Gastroesophageal sphincter (tissue), 4 donors: ENCODE results near the gene LSM4. TPM values are rescaled to one million over a fixed set of nuclear protein-coding genes. Genes with fewer than 3 reads are reported as not detected.

Experiments
- ATAC-seq: fragments of 150-250 bp; one replicate; pipeline ENCODE4 v1.9.1; 2016; ENCODE audit warnings: mild to moderate bottlenecking, moderate library complexity
- H3K27ac ChIP-seq, 4 donors: fragments of 200-600 bp; sonication (generic) in 3 of 4; 1 replicate in 3 of 4; 2 replicates in 1 of 4; pipeline ENCODE4 v1.5.1; 2016 to 2019
- H3K27me3 ChIP-seq: fragments of 200-600 bp; sonication (generic); one replicate; pipeline ENCODE4 v1.5.1; 2019
- H3K36me3 ChIP-seq, 2 donors: fragments of 200-600 bp; sonication (generic); one replicate each; pipeline ENCODE4 v1.5.1; 2019; ENCODE audit warnings: control low read depth in 1 of 2
- H3K4me1 ChIP-seq, 3 donors: fragments of 200-600 bp; sonication (generic); 1 replicate in 2 of 3; 2 replicates in 1 of 3; pipeline ENCODE4 v1.5.1; 2016 to 2019; ENCODE audit warnings: control low read depth in 2 of 3
- H3K4me3 ChIP-seq, 2 donors: fragments of 200-600 bp; sonication (generic); one replicate each; pipeline ENCODE4 v1.5.1; 2019; ENCODE audit warnings: mild to moderate bottlenecking in 1 of 2, moderate library complexity in 1 of 2
- H3K9me3 ChIP-seq, 3 donors: fragments of 200-600 bp; sonication (generic); one replicate each; pipeline ENCODE4 v1.5.1; 2017 to 2019; ENCODE audit warnings: control low read depth in 2 of 3
- CTCF ChIP-seq, 4 experiments: fragments of 200-600 bp in 2 of 4; fragments of 450-650 bp in 2 of 4; sonication (generic) in 1 of 4; IDR thresholded peaks; one replicate each; pipeline ENCODE4 v1.5.1; 2017 to 2019; ENCODE audit warnings: antibody characterized with exemption in 4 of 4, mild to moderate bottlenecking in 2 of 4, moderate library complexity in 2 of 4
- EP300 ChIP-seq: sonication (generic); formaldehyde crosslinking; IDR thresholded peaks from one replicate; pipeline ENCODE4 v1.6.1; 2017; ENCODE audit warnings: antibody characterized with exemption, mild to moderate bottlenecking
- POLR2A ChIP-seq, 2 donors: fragments of 450-650 bp; IDR thresholded peaks; one replicate each; pipeline ENCODE4 v1.6.1; 2017; ENCODE audit warnings: antibody characterized with exemption in 2 of 2, mild to moderate bottlenecking in 2 of 2, moderate library complexity in 1 of 2
- POLR2AphosphoS5 ChIP-seq: sonication (generic); formaldehyde crosslinking; IDR thresholded peaks from one replicate; pipeline ENCODE4 v1.6.1; 2017; ENCODE audit warnings: antibody characterized with exemption
- WGBS, 2 donors: methylation state at CpG; one replicate each; pipeline ENCODE4 v1.1.5; 2018; ENCODE audit warnings: low coverage in 1 of 2; 5-methylcytosine and 5-hydroxymethylcytosine counted together
- total RNA-seq, 4 donors: library from RNA; depleted of rRNA; stranded (reverse); fragments of >200 nt; gene quantifications; one replicate each; pipeline ENCODE4 v1.1.0, GENCODE V29; 2016

LSM4 gene
- total RNA-seq, 4 donors from 2014 or later: 81.2 to 116 (median 94.5) TPM

DNA sequence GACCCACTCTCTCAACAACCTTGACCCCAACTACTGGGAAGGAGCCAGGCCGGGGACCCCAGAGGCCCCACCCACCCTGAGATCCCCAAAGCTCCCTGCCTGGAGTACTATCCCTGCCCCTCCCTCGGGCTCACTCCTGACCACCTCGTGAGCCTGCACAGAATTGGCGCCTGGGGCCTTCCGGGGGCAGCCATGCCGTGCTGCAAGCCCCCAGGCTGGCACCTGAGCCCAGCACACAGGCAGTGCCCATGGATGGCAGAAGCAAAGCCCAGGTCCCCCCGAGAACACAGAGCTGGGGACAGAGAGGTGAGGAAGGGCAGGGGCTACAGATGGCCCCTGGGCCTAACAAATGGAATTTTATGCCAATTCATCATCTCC lies 13.9 kb downstream of the LSM4 start:
- TF ChIP-seq POLR2AphosphoS5 (no peak), POLR2A (IDR thresholded peaks at IDR 0.05) (no peak), CTCF (IDR thresholded peaks at IDR 0.05) (no peak), EP300 (no peak)
- Histone ChIP-seq H3K4me1 (peaks cover 0 to 49% (median 46%) of the 10 kb centered on the region in 3 donors), H3K4me3 (no peak overlapping the region), H3K27ac (peak overlapping the region in 2 of 4 donors; percentile 97 to 99), H3K27me3 (no peaks in the 10 kb centered on the region), H3K36me3 (peaks cover 0 to 68% of the 10 kb centered on the region in 2 donors), H3K9me3 (no peaks in the 10 kb centered on the region)
- WGBS, 2 donors: no CpG with 5 or more reads among the region's 7 CpGs
- ATAC-seq: no peak

DNA sequence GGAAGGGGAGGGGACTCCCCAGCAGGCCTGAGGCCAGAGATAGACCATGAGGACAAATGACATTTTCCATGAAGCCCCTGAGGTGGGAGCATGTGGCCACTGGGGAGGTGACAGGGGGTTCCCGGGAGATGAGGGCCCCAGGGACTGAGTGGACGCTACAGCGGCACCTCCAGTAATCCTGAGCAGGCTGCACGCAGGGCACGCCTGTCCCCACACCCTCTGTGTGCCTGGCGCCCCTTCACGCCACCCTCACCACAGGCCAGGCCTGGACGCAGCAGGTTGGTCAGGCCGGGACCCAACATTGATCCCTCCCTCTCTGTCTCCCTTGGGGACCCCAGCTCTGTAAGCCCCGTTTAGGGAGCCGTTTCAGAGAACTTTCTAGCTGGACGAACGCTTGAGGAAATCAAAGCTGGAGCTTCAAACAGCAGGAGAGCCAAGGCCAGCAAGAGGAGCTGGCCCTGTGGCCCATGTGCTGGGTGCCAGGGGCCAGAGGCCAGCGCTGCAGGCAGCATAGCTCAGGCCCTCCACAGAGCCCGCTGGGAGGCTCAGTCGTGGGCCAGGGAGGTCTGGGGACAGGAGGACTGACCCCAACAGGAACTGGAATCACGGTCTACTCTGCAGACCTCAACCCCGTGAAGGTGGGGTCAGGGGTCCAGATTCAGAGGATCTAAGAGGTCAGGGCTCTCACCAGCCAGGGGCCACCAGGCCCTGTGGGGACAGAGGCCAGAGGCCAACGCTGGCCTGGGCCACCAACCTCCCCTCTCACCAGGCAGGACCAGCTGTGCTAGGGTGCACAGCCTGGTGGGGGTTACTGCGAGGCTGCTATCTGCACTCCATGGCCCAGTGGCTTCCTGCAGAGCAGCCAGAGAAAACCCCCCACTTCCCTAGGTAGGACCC lies 14.6 kb downstream of the LSM4 start:
- Histone ChIP-seq H3K27ac (peak overlapping the region in 3 of 4 donors; percentile 97 to 99 (median 99)), H3K9me3 (no peaks in the 10 kb centered on the region), H3K27me3 (no peaks in the 10 kb centered on the region), H3K36me3 (peaks cover 0 to 62% of the 10 kb centered on the region in 2 donors), H3K4me3 (no peak overlapping the region), H3K4me1 (peaks cover 0 to 55% (median 52%) of the 10 kb centered on the region in 3 donors)
- WGBS, 2 donors: 67% methylated on average over 3 of the region's 20 CpGs; no CpG with 5 or more reads in 1 of the 2 donors
- no peak for TF ChIP-seq POLR2AphosphoS5
- TF ChIP-seq CTCF (IDR thresholded peaks at IDR 0.05): no peak
- TF ChIP-seq POLR2A (IDR thresholded peaks at IDR 0.05): no peak
- no peak for TF ChIP-seq EP300
- ATAC-seq: no peak

DNA sequence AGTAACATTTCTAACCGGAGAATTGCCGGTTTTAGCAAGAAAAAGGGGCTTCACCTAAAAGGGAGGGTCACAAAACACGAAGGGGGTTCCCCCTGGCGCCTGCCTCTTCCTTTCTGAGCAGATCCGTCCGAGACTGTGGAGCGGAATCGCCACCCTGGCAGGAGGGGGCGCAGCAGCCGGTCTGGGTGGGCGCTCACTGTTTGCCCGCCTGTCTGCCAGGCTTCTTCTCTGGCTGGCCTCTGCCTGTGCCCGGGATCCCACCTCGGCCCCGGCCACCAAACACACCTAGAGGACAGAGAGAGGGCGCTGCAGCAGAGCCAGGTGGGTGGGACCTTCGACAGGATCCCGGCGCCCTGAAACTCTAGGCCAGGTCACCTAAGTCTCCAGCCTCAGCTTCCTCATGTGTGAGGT lies 15.6 kb downstream of the LSM4 start:
- Histone ChIP-seq H3K27ac (peak overlapping the region; percentile 14 to 99 (median 98)), H3K9me3 (no peaks in the 10 kb centered on the region), H3K4me1 (peaks cover 0 to 65% (median 55%) of the 10 kb centered on the region in 3 donors), H3K4me3 (peak overlapping the region in 1 of 2 donors; percentile 16), H3K36me3 (peaks cover 0 to 52% of the 10 kb centered on the region in 2 donors), H3K27me3 (no peaks in the 10 kb centered on the region)
- TF ChIP-seq POLR2A (IDR thresholded peaks at IDR 0.05) (no peak), EP300 (no peak), POLR2AphosphoS5 (no peak), CTCF (IDR thresholded peaks at IDR 0.05) (peak in 2 of 4 experiments; percentile 32 to 47)
- no peak for ATAC-seq
- WGBS, 2 donors: 32% methylated on average over 4 of the region's 19 CpGs; no CpG with 5 or more reads in 1 of the 2 donors

DNA sequence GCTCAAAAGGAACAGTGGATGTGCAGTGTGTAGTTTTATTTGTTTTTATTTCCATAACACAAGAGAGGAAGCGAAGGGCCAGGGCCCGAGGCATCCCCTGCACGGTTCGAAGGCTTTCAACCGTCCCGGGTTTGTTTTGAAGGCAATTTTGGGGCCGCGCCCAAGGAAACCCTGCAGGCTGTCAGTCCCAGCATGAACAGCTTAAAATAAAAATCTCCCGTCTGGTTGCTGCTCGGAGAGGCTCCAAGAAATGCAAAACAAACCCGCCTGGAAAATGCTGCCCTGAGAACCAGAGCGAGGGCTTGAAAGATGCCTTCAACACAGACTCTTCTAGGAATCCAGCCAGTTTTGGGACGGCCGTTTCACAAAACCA lies 16.0 kb downstream of the LSM4 start:
- no peak for TF ChIP-seq EP300
- no peak for TF ChIP-seq POLR2A (IDR thresholded peaks at IDR 0.05)
- no peak for TF ChIP-seq CTCF (IDR thresholded peaks at IDR 0.05)
- TF ChIP-seq POLR2AphosphoS5: no peak
- Histone ChIP-seq H3K27ac (peak overlapping the region; percentile 27 to 99 (median 98)), H3K36me3 (peaks cover 0 to 47% of the 10 kb centered on the region in 2 donors), H3K4me3 (peak overlapping the region in 1 of 2 donors; percentile 16), H3K4me1 (peaks cover 0 to 69% (median 55%) of the 10 kb centered on the region in 3 donors), H3K9me3 (no peaks in the 10 kb centered on the region), H3K27me3 (no peaks in the 10 kb centered on the region)
- no peak for ATAC-seq
- 15 to 29% methylated on average over 6 to 8 of the region's 14 CpGs for WGBS, 2 donors
